Tibial nerve (tissue), 4 donors: ENCODE data around the gene NANOG.

Source experiments
- EP300 ChIP-seq, 2 donors: sonication (generic); formaldehyde crosslinking; IDR thresholded peaks; one replicate each; pipeline ENCODE4 v1.6.1; 2017; ENCODE audit warnings: antibody characterized with exemption in 2 of 2, mild to moderate bottlenecking in 1 of 2
- POLR2A ChIP-seq, 2 donors: fragments of 450-650 bp; IDR thresholded peaks; one replicate each; pipeline ENCODE4 v1.6.1; 2017; ENCODE audit warnings: antibody characterized with exemption in 2 of 2, mild to moderate bottlenecking in 2 of 2, moderate library complexity in 2 of 2
- TF ChIP-seq, protein P1 (sequence below), 5 experiments: fragments of 200-600 bp in 3 of 5; fragments of 450-650 bp in 2 of 5; sonication (generic) in 3 of 5; IDR thresholded peaks; one replicate each; pipeline ENCODE4 v1.5.1; 2016 to 2019; ENCODE audit warnings: antibody characterized with exemption in 5 of 5, mild to moderate bottlenecking in 3 of 5, moderate library complexity in 2 of 5

DNA sequence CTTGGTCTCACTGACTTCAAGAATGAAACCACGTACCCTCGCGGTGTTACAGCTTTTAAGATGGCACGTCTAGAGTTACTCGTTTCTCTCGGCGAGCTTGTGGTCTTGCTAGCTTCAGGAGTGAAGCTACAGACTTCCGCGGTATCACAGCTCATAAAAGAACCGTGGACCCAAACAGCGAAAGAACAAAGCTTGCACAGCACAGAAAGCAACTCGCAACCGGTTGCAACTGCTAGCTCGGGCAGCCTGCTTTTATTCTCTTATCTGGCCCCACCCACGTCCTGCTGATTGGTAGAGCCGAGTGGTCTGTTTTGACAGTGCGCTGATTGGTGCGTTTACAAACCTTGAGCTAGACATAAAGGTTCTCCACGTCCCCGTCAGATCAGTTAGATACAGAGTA is 37.8 kb upstream of the NANOG start:
- no peak for TF ChIP-seq POLR2A (IDR thresholded peaks at IDR 0.05)
- TF ChIP-seq, protein P1, sequence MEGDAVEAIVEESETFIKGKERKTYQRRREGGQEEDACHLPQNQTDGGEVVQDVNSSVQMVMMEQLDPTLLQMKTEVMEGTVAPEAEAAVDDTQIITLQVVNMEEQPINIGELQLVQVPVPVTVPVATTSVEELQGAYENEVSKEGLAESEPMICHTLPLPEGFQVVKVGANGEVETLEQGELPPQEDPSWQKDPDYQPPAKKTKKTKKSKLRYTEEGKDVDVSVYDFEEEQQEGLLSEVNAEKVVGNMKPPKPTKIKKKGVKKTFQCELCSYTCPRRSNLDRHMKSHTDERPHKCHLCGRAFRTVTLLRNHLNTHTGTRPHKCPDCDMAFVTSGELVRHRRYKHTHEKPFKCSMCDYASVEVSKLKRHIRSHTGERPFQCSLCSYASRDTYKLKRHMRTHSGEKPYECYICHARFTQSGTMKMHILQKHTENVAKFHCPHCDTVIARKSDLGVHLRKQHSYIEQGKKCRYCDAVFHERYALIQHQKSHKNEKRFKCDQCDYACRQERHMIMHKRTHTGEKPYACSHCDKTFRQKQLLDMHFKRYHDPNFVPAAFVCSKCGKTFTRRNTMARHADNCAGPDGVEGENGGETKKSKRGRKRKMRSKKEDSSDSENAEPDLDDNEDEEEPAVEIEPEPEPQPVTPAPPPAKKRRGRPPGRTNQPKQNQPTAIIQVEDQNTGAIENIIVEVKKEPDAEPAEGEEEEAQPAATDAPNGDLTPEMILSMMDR (IDR thresholded peaks at IDR 0.05): no peak
- no peak for TF ChIP-seq EP300 (IDR thresholded peaks at IDR 0.05)
